Stimulated activated CD4-positive, alpha-beta T cell treated with anti-CD3 and anti-CD28 coated beads, Interleukin-2, amount 100 ng/mL, for 24 hours (primary cell): ENCODE data around the gene MIEF1.

Experiments used
- DNase-seq, 2 donors: peaks; one replicate each; pipeline ENCODE4 v3.0.0-alpha.2; 2020

Gene MIEF1

GRCh38 chr22:39532215-39533073 is 30.4 kb downstream of the MIEF1 start, which contains the start of gene RPS19BP1:
RPS19BP1 (minus strand) TSS chr22:39532748; CDS start chr22:39532738, 10 bp downstream.
- peak; percentile 99 to 100 for DNase-seq

GRCh38 chr22:39534092-39534506 is 32.0 kb downstream of the MIEF1 start:
- no peak for DNase-seq

DNA sequence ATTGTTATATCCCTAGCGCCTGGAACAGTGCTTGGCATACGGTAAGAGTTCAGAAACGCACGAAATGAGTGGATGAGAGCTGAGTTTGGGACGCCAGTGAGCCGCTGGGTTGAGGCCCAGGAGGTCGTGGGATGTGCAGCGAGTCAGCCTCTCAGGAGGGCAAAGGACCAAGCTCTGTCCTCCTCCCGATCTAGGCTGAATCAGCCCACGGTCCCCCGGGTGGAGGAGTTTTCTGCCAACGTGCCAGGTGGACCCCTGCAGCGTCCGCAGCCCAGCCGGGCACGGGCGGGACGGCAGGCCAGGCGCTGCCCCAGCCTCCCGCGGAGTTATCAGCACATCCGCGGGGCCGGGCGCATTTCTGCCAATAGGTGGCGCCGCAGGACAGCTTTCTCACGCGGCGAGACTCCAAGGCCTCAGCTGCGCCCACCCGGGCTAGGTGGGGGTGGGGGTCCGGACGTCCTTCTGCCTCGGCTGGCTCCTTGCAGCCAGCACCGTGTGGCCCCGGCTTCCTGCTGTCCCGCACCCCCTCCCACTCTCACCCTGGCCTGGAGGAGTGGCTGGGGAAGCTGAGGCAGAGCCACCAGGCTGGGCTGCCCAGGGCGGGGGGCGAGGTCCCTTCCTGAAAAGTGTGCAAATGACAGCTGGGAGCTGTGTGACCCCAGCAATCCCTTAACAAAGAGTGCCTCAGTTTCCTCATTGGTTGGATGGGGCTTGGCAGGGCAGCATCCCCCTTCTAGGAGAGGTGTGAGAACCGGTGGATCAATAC is 32.7 kb downstream of the MIEF1 start:
- peak; percentile 89 to 92 for DNase-seq

DNA sequence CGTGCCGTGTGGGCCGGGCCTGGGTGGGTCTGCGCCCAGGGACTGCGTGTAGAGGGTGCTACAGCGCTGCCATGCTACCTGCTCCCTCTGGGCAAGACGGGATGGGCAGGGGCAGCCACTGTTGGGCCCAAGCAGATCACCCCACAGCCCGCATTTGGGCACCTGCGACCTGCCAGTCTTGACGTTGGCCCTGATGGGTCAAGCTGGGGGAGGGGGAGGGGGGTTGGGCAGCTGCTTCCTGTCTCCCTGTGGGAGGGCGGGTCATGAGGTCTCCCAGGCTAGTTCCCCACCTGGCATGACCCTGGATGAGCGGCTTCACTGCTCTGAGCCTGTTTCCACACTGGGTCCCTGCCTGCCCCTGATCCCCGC is 33.3 kb downstream of the MIEF1 start:
- DNase-seq: no peak

DNA sequence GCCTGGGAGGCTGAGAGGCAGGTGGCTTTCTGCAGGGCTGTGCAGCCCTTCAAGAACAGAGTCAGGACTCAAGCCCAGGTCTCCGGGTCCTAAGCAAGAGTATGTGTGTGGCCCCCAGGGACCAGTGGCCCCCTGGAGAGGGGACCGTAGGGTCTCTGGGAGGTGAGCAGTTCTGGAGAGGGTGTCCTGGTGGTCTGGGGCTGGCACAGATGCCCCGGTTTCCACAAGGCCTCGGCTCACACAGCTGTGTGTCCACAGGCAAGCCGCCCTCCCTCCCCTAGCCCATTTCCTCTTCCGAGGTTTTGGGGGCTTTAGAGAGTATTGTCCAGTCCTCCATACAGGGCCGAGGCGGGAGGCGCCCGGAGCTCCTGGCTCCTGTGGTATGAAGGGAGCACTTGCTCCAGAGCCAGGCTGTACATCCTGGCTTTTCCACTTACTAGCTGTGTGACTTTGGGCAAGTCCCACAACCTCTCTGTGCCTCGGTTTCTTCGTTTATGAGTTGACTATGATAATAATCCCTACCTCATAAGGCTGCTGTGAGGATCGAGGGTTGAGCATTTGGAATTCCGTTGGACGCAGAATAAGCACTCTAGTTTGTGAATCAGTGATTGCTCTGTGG is 33.9 kb downstream of the MIEF1 start:
- no peak for DNase-seq

GRCh38 chr22:39536711-39537110 is 34.6 kb downstream of the MIEF1 start:
- DNase-seq: no peak

DNA sequence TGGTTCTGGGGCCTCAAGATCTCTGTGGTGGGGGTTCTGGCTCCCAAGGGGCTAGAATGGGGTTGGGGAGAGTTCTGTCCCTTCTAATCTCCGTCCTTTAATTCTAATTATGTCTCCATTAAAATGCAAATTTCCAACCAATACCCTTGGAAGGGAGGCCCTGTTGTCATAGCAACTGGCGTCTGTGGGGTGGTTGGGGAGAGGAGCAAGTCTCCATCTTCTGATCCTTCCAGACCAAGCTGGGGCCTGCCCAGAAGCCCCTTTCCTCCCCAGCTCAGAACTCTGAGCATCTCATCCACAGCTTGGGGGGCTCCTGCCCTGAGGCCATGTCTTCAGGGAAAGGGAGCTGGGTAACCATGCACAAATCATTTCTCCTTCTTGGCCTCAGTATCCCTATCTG is 35.9 kb downstream of the MIEF1 start:
- DNase-seq: no peak

GRCh38 chr22:39543095-39543494 is 41.0 kb downstream of the MIEF1 start:
- no peak for DNase-seq

- DNase-seq: peak; percentile 77 to 80
Observed at GRCh38 chr22:39545386-39546365, 43.6 kb downstream of the MIEF1 start.

- no peak for DNase-seq
Observed at GRCh38 chr22:39546889-39547586, 44.9 kb downstream of the MIEF1 start.

GRCh38 chr22:39547587-39547947 is 45.5 kb downstream of the MIEF1 start:
- DNase-seq: no peak

DNA sequence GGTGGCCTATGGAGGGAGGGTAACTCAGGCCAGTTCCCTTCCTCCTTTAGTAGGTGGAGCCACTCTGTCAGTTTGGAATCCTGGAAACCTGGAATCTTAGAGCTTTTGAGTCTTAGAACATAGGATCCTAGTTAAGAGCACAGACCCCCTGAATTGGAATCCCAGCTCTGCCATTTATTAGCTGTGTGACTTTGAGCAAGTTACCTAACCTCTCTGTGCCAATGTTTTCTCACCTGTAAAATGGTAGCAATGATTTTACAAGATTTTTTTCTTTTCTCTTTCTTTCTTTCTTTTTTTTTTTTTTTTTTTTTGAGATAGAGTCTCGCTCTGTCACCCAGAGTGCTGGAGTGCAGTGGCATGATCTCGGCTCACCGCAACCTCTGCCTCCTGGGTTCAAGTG is 51.3 kb downstream of the MIEF1 start:
- no peak for DNase-seq

DNA sequence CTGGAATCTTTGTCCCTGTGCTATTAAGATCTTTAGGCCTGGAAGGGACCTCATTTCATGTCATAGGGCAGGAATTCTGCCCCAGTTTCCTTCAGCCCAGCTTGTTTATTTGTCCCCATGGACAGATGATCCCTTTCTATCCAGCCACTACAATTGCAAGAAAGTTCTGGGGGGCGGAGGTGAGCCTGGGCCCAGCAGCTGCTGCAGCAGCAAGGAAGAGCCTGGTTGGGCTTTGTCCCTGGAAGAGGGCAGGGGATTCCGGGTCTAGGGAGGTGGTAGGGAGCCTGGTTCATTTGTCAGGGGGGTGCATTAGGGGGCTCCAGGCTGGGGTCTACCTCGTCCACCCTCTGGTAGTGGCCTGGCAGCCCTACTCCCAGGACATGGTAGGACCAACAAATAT is 52.1 kb downstream of the MIEF1 start:
- DNase-seq: no peak

- DNase-seq: peak; percentile 54 to 59
Observed at GRCh38 chr22:39556970-39557841, 55.1 kb downstream of the MIEF1 start.

DNA sequence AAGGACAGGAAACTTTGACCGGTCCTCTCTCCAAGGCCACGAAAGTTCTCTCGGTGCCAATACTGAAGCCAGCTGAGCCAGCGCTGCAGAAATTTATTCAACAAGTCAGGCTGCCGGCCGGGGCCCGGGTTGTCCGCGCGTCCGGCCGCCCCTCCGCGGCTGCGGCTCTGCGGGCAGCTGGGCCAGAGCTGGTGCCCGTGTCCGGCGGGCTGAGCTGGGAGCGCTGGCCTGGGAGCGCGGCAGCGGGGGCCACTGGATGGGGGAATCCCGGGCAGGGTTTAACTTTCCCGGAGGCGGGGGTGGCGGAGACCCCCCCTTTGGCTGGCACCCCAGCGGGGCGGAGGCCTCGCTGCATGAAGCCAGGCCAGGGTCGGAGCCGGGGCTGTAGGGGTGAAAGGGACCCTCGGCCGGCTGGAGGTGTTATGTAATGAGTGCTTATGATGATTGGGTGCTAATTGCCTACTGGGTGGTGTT is 56.2 kb downstream of the MIEF1 start:
- no peak for DNase-seq

DNA sequence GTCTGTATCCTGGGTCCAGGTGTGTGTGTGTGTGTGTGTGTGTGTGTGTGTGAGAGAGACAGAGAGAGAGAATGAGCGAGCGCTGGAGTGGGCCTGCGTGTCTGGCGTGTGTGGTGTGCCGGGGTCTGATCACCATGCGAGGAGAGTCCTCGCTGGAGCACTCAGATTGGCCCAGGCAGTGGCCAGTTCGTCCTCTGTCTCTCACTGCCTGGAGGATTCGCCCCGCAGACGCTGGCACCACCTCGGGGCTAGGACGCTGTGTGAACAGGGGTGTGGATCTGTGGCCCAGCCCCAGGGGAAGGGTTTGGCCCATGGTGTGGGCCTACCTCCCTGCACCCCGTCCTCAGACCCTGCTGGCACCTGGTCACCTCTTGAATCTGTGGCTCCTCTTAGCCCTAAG is 56.9 kb downstream of the MIEF1 start:
- DNase-seq: no peak

GRCh38 chr22:39559456-39560105 is 57.5 kb downstream of the MIEF1 start:
- no peak for DNase-seq

DNA sequence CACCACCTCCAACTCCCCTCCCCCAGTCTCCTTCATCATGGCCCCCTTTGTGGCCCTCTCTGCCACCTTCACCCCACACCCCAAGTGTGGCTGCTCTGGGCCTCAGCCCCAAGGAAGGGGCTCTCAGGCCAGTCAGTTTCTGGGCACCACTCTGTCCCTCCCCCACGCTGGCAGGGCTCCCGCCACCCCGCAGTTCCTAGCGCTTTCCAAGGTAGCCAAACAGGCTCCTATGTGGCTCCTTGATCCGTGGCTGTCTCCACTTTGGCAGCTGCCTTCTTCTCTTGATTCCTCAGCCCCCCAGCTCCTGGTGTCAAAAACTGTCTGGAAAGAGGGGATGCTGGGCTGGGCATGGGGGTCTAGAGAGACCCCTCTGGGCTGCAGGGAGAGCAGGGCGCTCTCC is 58.0 kb downstream of the MIEF1 start:
- no peak for DNase-seq

DNA sequence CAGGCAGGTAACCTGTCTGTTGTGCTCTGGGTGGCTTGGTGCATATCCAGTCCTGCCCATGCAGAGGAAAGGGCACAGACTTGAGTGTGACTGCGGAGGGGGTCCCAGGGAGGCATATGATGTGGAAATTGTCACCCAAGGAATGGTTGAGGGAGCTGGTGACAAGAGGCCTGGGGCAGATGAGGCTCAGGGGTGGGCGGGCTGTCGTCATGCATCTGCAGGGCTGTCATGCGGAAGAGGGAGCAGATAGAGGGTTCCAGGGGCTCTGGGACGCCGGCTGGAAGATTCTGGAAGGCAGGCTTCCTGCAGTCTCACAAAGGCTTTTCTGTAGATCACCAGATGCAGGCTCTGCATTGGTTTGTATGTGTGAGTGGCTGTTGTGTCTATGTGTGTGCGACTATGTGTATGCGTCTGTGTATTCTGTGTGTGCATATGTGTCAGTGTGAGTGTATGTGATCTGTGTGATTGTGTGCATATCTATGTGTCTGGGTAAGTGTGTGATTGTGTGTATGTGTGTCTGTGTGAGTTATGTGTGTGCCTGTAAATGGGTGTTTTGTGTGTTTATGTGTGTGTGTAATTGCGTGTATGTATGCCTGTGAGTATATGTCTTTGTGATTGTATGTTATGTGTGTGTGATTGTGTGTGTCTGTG is 60.9 kb downstream of the MIEF1 start:
- DNase-seq: no peak
